ENCODE data around the gene PTPRCAP. TPM values are rescaled to one million over a fixed set of nuclear protein-coding genes. Genes with fewer than 3 reads are reported as not detected.

PTPRCAP gene
- total and polyA plus RNA-seq, 4 donors, result 8.8 to 19.0 (median 12.3) TPM

GRCh38 chr11:67412495-67413179, 24.8 kb downstream of the PTPRCAP start:
- 80 to 81% methylated on average over 9 of the region's 9 CpGs for WGBS, 2 donors
- TF ChIP-seq CTCF (IDR thresholded peaks at IDR 0.05; ENCODE audit: control extremely low read depth, extremely low read depth), result no peak

GRCh38 chr11:67411785-67412152, 25.7 kb downstream of the PTPRCAP start:
- DNase-seq (no peak), ATAC-seq (ENCODE audit: insufficient read depth, low FRiP score) (no peak)
- H3K4me3 ChIP-seq, result no peak overlapping the region
- H3K9ac ChIP-seq (ENCODE audit: insufficient read depth in 1 of 2, low read length in 2 of 2), result no peak overlapping the region
- H3K36me3 ChIP-seq (ENCODE audit: control insufficient read depth in 4 of 4, insufficient read depth in 4 of 4, low read length in 4 of 4), result no peaks in the 10 kb centered on the region
- TF ChIP-seq CTCF (IDR thresholded peaks at IDR 0.05; ENCODE audit: control extremely low read depth, extremely low read depth), result no peak
- H3K27me3 ChIP-seq (ENCODE audit: control insufficient read depth in 3 of 3, insufficient read depth in 3 of 3, low read length in 2 of 3), result peaks cover 0 to 3% (median 2%) of the 10 kb centered on the region in 3 donors
- H3K4me1 ChIP-seq (ENCODE audit: control insufficient read depth in 5 of 5, insufficient read depth in 5 of 5, low read length in 5 of 5), result peaks cover 0 to 15% (median 7%) of the 10 kb centered on the region in 5 donors
- 76 to 84% methylated on average over 7 of the region's 7 CpGs for whole genome bisulfite sequencing, 2 donors
- H3K27ac ChIP-seq (ENCODE audit: low read depth in 1 of 2, low read length in 1 of 2), result no peak overlapping the region
- H3K9me3 ChIP-seq (ENCODE audit: control insufficient read depth in 4 of 4, insufficient read depth in 3 of 4, low read length in 3 of 4), result no peaks in the 10 kb centered on the region

More at GRCh38 chr11:67412495-67413179, 24.8 kb downstream of the PTPRCAP start:
- Histone ChIP-seq H3K36me3 (ENCODE audit: control insufficient read depth in 4 of 4, insufficient read depth in 4 of 4, low read length in 4 of 4) (no peaks in the 10 kb centered on the region), H3K9me3 (ENCODE audit: control insufficient read depth in 4 of 4, insufficient read depth in 3 of 4, low read length in 3 of 4) (peaks cover 0 to under 1% (median 0%) of the 10 kb centered on the region in 4 donors), H3K4me1 (ENCODE audit: control insufficient read depth in 5 of 5, insufficient read depth in 5 of 5, low read length in 5 of 5) (peaks cover 0 to 23% (median 15%) of the 10 kb centered on the region in 5 donors), H3K27me3 (ENCODE audit: control insufficient read depth in 3 of 3, insufficient read depth in 3 of 3, low read length in 2 of 3) (peaks cover 0 to 3% (median 2%) of the 10 kb centered on the region in 3 donors), H3K4me3 (no peak overlapping the region), H3K9ac (ENCODE audit: insufficient read depth in 1 of 2, low read length in 2 of 2) (no peak overlapping the region), H3K27ac (ENCODE audit: low read depth in 1 of 2, low read length in 1 of 2) (no peak overlapping the region)
- DNase-seq (no peak), ATAC-seq (ENCODE audit: insufficient read depth, low FRiP score) (no peak)

GRCh38 chr11:67410984-67411784, 26.3 kb downstream of the PTPRCAP start:
- WGBS, 2 donors, result 82 to 83% methylated on average over 13 to 17 of the region's 17 CpGs

More at GRCh38 chr11:67410984-67411784, 26.3 kb downstream of the PTPRCAP start:
- no peaks in the 10 kb centered on the region for H3K36me3 ChIP-seq (ENCODE audit: control insufficient read depth in 4 of 4, insufficient read depth in 4 of 4, low read length in 4 of 4)
- H3K4me1 ChIP-seq (ENCODE audit: control insufficient read depth in 5 of 5, insufficient read depth in 5 of 5, low read length in 5 of 5), result peaks cover 0 to 11% (median under 1%) of the 10 kb centered on the region in 5 donors
- no peak overlapping the region for H3K9ac ChIP-seq (ENCODE audit: insufficient read depth in 1 of 2, low read length in 2 of 2)
- peaks cover 0 to 3% (median 2%) of the 10 kb centered on the region in 3 donors for H3K27me3 ChIP-seq (ENCODE audit: control insufficient read depth in 3 of 3, insufficient read depth in 3 of 3, low read length in 2 of 3)
- H3K9me3 ChIP-seq (ENCODE audit: control insufficient read depth in 4 of 4, insufficient read depth in 3 of 4, low read length in 3 of 4), result no peaks in the 10 kb centered on the region
- TF ChIP-seq CTCF (IDR thresholded peaks at IDR 0.05; ENCODE audit: control extremely low read depth, extremely low read depth), result no peak
- H3K27ac ChIP-seq (ENCODE audit: low read depth in 1 of 2, low read length in 1 of 2), result no peak overlapping the region
- no peak overlapping the region for H3K4me3 ChIP-seq
- DNase-seq (no peak), ATAC-seq (ENCODE audit: insufficient read depth, low FRiP score) (no peak)
